Activated CD4-positive, alpha-beta T cell treated with anti-CD3 and anti-CD28 coated beads for 36 hours (primary cell): ENCODE measurements around the gene RAPGEF1. TPM values are rescaled to one million over a fixed set of nuclear protein-coding genes. Genes with fewer than 3 reads are reported as not detected.
A peak's percentile ranks its signal among the peaks of the same experiment; 100 is the strongest.

Experiments used
- ATAC-seq: fragments of 200-7000 bp; cut with Tn5 transposase; one replicate; pipeline ENCODE4 v1.10.0; 2021; ENCODE audit warnings: mild to moderate bottlenecking, moderate library complexity
- CTCF ChIA-PET: fragments of 350-600 bp; sonication (Branson Sonifier 250); formaldehyde crosslinking; loops from one replicate; lab custom pipeline; 2021; ENCODE audit warnings: antibody characterized with exemption; lab: Charles Lee
- POLR2A ChIA-PET: fragments of 350-600 bp; sonication (Branson Sonifier 250); formaldehyde crosslinking; loops from one replicate; lab custom pipeline; 2021; ENCODE audit warnings: antibody characterized with exemption, inconsistent platforms; lab: Charles Lee
- DNase-seq: peaks from one replicate; pipeline ENCODE4 v3.0.0-alpha.2; 2020
- H3K27ac Mint-ChIP-seq: one replicate; pipeline ENCODE4 v1.8.0; 2021; ENCODE audit warnings: mixed read lengths
- H3K27me3 Mint-ChIP-seq: one replicate; pipeline ENCODE4 v1.8.0; 2021; ENCODE audit warnings: mixed read lengths
- H3K36me3 Mint-ChIP-seq: one replicate; pipeline ENCODE4 v1.8.0; 2021; ENCODE audit warnings: low read depth, mixed read lengths
- H3K4me1 Mint-ChIP-seq: one replicate; pipeline ENCODE4 v1.8.0; 2021; ENCODE audit warnings: mixed read lengths
- H3K4me3 Mint-ChIP-seq: one replicate; pipeline ENCODE4 v1.8.0; 2021; ENCODE audit warnings: mild to moderate bottlenecking, moderate library complexity, mixed read lengths
- H3K9me3 Mint-ChIP-seq: one replicate; pipeline ENCODE4 v1.8.0; 2021; ENCODE audit warnings: low read depth, mixed read lengths
- intact Hi-C, 2 experiments: fragments of 100-400 bp; cut with DNase I in 1 of 2; cut with micrococcal nuclease in 1 of 2; formaldehyde crosslinking; loops; one replicate each; pipeline versions ENCODE4 v1.14.2 to v1.15.1; 2022 to 2024; cut with DNase I, micrococcal nuclease
- total RNA-seq, 2 experiments: library from RNA; stranded (reverse); gene quantifications; one replicate each; pipeline ENCODE4 v1.2.3, GENCODE V29; 2021

The RAPGEF1 gene
- total RNA-seq, 2 experiments from 2014 or later: 86.7 to 108 TPM

DNA sequence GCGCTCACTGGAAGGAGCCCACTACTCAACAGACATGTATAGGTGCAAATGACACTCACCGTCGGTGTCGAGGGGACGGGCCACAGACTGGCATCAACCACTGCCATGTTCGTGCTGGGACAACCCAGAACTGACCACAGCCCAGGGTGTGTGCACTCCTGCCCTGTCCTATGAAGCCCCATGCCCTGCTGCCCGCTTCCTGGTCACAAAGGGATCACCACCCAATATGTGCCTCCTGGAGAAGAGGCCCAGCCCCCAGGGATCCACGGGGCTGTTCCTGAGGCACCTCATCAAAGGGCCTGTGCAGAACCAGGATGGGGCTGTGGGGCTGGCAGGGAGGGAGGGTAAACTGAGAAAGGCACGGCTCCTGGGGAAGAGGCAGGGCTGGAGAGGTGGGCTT lies 151.5 kb downstream of the RAPGEF1 start:
- POLR2A ChIA-PET: no interaction called here
- ATAC-seq: no peak

DNA sequence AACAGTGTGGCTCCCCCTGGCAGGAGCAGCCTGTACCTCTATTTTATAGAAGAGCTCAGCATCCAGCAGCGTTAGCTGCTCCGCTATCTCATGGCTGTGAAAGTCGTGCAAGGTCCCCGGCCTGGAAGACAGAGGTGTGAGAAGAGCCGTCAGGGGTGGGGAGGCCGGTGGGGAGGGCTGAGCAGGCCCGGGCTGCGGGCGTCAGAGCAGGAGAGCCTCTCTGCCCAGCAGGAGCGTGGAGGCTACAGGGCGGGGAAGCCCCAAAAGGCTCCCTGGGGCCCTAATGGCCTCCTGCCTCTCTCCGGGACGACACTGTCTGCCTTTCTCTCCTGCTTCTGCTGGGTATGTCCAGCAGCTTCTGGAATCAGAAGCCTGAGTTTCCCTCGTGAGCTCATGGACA lies 152.0 kb downstream of the RAPGEF1 start:
- Mint-ChIP-seq H3K9me3 (no peaks in the 10 kb centered on the region), H3K36me3 (peaks cover 36% of the 10 kb centered on the region), H3K4me1 (peaks cover 46% of the 10 kb centered on the region), H3K4me3 (no peak overlapping the region), H3K27ac (no peak overlapping the region), H3K27me3 (no peaks in the 10 kb centered on the region)
- DNase-seq (no peak), ATAC-seq (no peak)
- intact Hi-C loops: no loop called here
- ChIA-PET CTCF (interaction anchor here (1.9 kb wide), 1 partner anchor 160 kb away, joined by 7 read pairs; no protein-coding TSS in a partner anchor), POLR2A (interaction anchor here (0.6 kb wide), 1 partner anchor 14 kb away, joined by 4 read pairs; no protein-coding TSS in a partner anchor)

More for the DNA sequence above, 151.5 kb downstream of the RAPGEF1 start:
- no peaks in the 10 kb centered on the region for H3K9me3 Mint-ChIP-seq
- no peak overlapping the region for H3K4me3 Mint-ChIP-seq
- H3K36me3 Mint-ChIP-seq: peaks cover 34% of the 10 kb centered on the region
- peaks cover 46% of the 10 kb centered on the region for H3K4me1 Mint-ChIP-seq
- CTCF ChIA-PET: interaction anchor here (0.9 to 1.9 kb wide), 3 partner anchors 8 to 160 kb away, joined by 3 to 7 read pairs (median 3); no protein-coding TSS in a partner anchor
- no peak overlapping the region for H3K27ac Mint-ChIP-seq
- intact Hi-C loops: no loop called here
- no peaks in the 10 kb centered on the region for H3K27me3 Mint-ChIP-seq
- no peak for DNase-seq

DNA sequence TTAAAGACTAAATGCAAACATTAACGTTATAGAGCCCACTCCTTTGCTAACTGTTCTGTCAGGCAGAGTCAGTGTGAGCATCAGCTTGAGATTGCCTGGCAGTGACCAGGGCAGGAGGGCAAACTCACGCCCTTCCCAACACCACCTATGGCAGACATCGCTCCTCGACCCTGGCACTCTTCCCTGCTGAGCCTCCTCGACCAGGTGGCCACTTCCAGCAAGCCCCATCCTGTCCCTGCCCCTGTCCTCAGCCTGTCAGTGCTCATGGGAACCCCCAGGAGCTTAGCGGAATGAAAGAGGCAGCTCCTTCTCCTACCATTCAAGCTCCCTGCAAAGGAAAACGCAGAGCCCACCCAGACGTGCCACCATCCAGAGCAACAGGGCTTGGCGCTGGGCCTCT lies 152.5 kb downstream of the RAPGEF1 start:
- ChIA-PET POLR2A (interaction anchor here (0.6 kb wide), 1 partner anchor 13 kb away, joined by 4 read pairs; no protein-coding TSS in a partner anchor), CTCF (interaction anchor here (1.9 kb wide), 1 partner anchor 161 kb away, joined by 7 read pairs; no protein-coding TSS in a partner anchor)
- ATAC-seq: no peak
- no peak for DNase-seq
- peaks cover 46% of the 10 kb centered on the region for H3K4me1 Mint-ChIP-seq
- intact Hi-C loops: no loop called here
- H3K9me3 Mint-ChIP-seq: no peaks in the 10 kb centered on the region
- no peak overlapping the region for H3K4me3 Mint-ChIP-seq
- H3K36me3 Mint-ChIP-seq: peaks cover 36% of the 10 kb centered on the region
- no peaks in the 10 kb centered on the region for H3K27me3 Mint-ChIP-seq
- H3K27ac Mint-ChIP-seq: peak overlapping the region; percentile 60

DNA sequence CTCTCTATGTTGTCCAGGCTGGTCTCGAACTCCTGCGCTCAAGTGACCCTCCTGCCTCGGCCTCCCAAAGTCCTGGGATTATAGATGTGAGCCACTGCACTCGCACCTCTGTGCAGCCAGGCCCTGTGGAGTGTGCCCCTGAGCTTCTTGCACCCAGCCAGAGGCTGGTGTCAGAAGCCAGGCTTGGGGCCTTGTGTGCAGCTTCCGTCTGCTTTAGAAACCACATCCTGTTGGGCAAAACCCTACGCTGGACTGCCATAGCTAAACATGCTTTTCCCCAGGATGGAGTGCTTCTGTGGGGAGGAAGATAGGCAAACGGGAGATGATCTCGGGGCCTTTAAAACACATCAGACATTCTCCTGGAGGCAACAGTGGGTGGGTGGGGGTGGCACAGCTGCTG lies 154.5 kb downstream of the RAPGEF1 start:
- intact Hi-C loops: no loop called here
- ChIA-PET POLR2A (interaction anchor here (0.8 to 1.0 kb wide), 2 partner anchors 80 to 153 kb away, joined by 3 to 6 read pairs; no protein-coding TSS in a partner anchor), CTCF (interaction anchor here (0.5 to 2.0 kb wide), 6 partner anchors 10 to 888 kb away, joined by 3 to 9 read pairs (median 3); partner anchors contain the start of gene RAPGEF1)
- Mint-ChIP-seq H3K4me1 (peaks cover 33% of the 10 kb centered on the region), H3K4me3 (no peak overlapping the region), H3K36me3 (peaks cover 37% of the 10 kb centered on the region), H3K9me3 (no peaks in the 10 kb centered on the region), H3K27me3 (no peaks in the 10 kb centered on the region), H3K27ac (peak overlapping the region; percentile 87)
- peak; percentile 69 for DNase-seq
- ATAC-seq: peak; percentile 91

DNA sequence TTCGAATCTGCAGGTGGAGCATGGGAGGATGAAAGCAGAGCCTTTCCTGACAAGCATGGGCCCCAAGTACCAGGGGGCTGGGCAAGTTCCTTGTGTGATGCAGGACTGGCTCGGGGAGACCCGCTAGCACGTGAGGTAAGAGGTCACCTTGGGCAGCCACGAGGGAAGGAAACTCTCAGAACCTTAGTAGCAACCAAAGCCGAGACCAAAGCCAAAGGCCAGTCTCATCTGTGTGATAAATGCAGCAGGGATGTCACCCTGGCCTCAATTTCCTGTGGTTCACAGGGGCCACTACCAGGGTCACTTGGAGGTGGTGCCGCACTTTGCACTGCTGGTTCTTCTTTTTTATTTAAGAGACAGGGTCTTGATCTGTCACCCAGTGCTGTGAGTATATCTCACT lies 155.0 kb downstream of the RAPGEF1 start:
- H3K9me3 Mint-ChIP-seq: no peaks in the 10 kb centered on the region

DNA sequence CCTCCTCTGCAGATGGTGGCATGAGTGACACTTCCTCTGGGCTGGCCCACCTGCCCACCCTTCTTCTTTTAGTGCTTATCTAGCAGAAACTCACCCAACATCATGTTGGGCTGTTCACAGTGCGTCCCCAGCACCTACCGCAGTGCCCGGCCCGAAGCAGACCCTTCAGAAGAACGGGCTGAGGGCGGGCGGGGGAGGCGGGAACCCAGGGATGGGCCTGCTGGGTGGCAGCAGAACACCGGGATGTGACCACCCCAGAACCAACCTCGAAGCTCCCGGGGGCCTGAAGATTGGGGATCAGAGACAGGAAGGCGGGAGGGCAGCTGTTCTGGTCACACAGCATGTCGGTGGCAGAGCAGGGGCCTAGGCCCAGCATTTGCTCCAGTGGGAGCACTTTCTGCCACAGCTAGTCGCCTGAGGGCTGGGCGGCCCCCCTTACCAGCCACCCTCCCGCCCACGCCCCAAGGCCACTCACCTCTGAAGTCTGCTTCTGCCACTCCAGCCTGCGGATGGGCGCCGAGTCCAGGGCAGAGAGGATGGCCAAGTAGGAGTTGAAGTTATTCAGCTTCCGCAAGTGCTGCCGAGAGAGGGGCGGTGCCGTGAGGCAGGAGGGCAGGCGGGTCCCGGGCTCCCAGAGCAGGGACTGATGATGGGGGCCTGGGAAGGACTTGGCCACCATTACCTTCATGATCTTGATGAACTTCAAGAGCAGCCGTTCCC lies 155.9 kb downstream of the RAPGEF1 start:
- H3K27me3 Mint-ChIP-seq: no peaks in the 10 kb centered on the region
- ChIA-PET POLR2A (no interaction called here), CTCF (interaction anchor here (2.0 kb wide), 1 partner anchor 156 kb away, joined by 9 read pairs; the partner anchor contains the start of gene RAPGEF1)
- intact Hi-C loops: no loop called here
- no peak overlapping the region for H3K27ac Mint-ChIP-seq
- no peak overlapping the region for H3K4me3 Mint-ChIP-seq
- ATAC-seq: no peak
- peaks cover 37% of the 10 kb centered on the region for H3K36me3 Mint-ChIP-seq
- peaks cover 38% of the 10 kb centered on the region for H3K4me1 Mint-ChIP-seq
- no peak for DNase-seq
- no peaks in the 10 kb centered on the region for H3K9me3 Mint-ChIP-seq

More for the DNA sequence above, 155.0 kb downstream of the RAPGEF1 start:
- Mint-ChIP-seq H3K27me3 (no peaks in the 10 kb centered on the region), H3K4me3 (no peak overlapping the region), H3K27ac (peak overlapping the region; percentile 87), H3K4me1 (peaks cover 31% of the 10 kb centered on the region), H3K36me3 (peaks cover 37% of the 10 kb centered on the region)
- intact Hi-C loops: no loop called here
- DNase-seq (no peak), ATAC-seq (peak; percentile 4)
- ChIA-PET POLR2A (interaction anchor here (0.8 kb wide), 1 partner anchor 80 kb away, joined by 3 read pairs; no protein-coding TSS in a partner anchor), CTCF (interaction anchor here (0.5 to 2.0 kb wide), 5 partner anchors 9 to 171 kb away, joined by 3 to 9 read pairs (median 3); partner anchors contain the start of gene RAPGEF1)

DNA sequence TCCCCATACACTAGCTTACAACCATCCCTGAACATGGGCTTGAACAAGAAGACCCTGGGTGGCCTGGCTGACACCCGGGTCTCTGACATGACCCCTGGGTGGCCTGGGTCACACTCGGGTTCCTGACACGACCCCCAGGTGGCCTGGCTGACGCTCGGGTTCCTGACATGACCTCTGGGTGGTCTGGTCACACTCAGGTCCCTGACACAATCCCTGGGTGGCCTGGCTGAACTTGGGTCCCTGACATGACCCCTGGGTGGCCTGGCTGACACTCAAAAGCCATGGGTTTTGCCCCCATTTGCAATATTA lies 156.6 kb downstream of the RAPGEF1 start:
- ChIA-PET POLR2A (no interaction called here), CTCF (no interaction called here)
- Mint-ChIP-seq H3K36me3 (peaks cover 40% of the 10 kb centered on the region), H3K4me1 (peaks cover 45% of the 10 kb centered on the region), H3K4me3 (no peak overlapping the region), H3K27ac (no peak overlapping the region), H3K27me3 (no peaks in the 10 kb centered on the region), H3K9me3 (no peaks in the 10 kb centered on the region)
- intact Hi-C loops: no loop called here
- no peak for ATAC-seq
- no peak for DNase-seq

DNA sequence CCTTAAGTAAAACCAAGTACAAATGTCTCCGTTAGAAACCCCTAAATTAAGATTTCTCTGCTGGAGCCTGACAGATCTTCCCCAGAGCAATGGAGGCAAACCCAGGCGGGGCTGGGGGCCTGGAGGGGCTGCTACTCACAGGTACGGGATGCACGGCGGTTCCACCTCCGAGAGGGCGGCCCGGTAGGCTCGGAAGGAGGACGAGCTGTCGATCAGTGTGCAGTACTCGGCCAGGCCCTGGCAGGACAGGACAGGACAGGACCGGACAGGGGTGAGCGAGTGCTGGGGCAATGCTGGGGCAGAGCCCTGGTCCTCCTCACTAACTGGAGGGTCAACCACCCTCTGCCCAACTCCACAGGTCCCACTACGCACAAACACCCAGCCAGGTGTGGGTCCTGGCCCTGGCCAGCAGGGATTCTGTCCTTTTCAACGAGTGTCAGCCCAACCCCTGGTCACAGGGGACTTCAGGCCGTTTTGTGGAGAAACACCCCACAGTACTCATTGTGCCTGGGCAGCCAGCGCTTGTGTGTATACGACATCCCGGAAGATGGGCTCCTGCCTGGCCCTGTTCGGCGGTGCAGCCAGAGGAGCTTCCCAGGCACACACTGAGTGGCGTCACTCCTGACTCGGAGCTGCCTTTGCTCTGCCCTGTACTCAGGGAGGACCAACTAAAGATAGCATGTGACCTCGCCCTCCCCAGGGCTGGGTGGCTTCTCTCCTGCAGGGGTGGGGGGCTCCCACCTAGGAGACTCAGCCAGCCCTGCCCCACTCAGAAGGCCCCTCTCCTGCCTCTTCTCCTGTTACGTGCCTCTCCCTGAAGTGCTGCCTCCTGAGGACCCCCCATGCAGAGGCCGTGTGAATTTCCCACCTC lies 157.2 kb downstream of the RAPGEF1 start:
- ATAC-seq (no peak), DNase-seq (no peak)
- ChIA-PET CTCF (no interaction called here), POLR2A (no interaction called here)
- Mint-ChIP-seq H3K4me3 (no peak overlapping the region), H3K9me3 (no peaks in the 10 kb centered on the region), H3K27ac (no peak overlapping the region), H3K36me3 (peaks cover 41% of the 10 kb centered on the region), H3K4me1 (peaks cover 50% of the 10 kb centered on the region), H3K27me3 (no peaks in the 10 kb centered on the region)
- intact Hi-C loops: no loop called here

DNA sequence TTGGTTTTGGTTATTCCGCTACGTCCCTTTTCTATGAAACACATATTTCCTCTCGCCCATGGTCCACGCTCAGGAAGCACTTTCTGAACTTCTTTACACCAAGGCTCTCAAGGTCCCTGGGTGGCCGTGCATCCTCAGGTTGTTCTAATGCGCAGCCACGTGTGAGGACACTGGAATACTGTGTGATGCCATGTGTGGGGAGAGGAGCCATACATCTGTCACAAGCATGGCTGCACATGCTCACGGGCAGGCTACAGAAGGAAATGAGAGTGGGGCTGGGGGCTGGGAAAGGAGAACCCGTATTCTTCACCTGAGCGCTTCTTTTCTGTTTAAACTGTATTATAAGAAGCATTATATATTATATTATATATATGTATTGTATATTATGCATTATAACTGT lies 157.8 kb downstream of the RAPGEF1 start:
- H3K4me1 Mint-ChIP-seq: peaks cover 50% of the 10 kb centered on the region
- POLR2A ChIA-PET: no interaction called here
- H3K4me3 Mint-ChIP-seq: no peak overlapping the region
- no peaks in the 10 kb centered on the region for H3K9me3 Mint-ChIP-seq
- ATAC-seq (no peak), DNase-seq (no peak)
- CTCF ChIA-PET: no interaction called here
- H3K36me3 Mint-ChIP-seq: peaks cover 40% of the 10 kb centered on the region
- H3K27ac Mint-ChIP-seq: no peak overlapping the region
- intact Hi-C loops: no loop called here
- no peaks in the 10 kb centered on the region for H3K27me3 Mint-ChIP-seq

DNA sequence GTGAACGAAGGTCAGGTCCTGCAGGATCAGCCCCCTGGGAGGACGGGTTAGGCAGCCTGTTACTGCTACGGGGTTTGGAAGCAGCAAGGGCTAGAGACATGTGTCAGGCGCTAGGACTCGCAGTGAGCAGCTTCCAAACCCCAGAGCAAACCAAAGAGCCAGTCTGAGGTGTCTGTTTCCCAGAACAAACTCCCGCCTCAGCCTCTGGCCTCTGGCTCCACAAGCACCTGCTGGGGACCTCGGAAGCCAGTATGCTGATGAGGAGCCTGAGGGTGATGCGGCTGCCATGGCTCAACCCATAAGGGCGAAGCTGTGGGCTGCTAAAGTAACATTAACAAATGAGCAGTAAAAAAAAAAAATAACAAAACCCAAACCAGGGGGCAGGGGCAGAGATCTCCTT lies 159.5 kb downstream of the RAPGEF1 start:
- ChIA-PET POLR2A (interaction anchor here (0.6 kb wide), 1 partner anchor 672 kb away, joined by 4 read pairs; no protein-coding TSS in a partner anchor), CTCF (interaction anchor here (0.5 to 1.1 kb wide), 3 partner anchors 9 to 167 kb away, joined by 3 to 4 read pairs (median 4); no protein-coding TSS in a partner anchor)
- Mint-ChIP-seq H3K4me1 (peaks cover 33% of the 10 kb centered on the region), H3K9me3 (no peaks in the 10 kb centered on the region), H3K4me3 (no peak overlapping the region), H3K27ac (no peak overlapping the region), H3K27me3 (no peaks in the 10 kb centered on the region), H3K36me3 (peaks cover 38% of the 10 kb centered on the region)
- no peak for ATAC-seq
- DNase-seq: no peak
- intact Hi-C loops: no loop called here

DNA sequence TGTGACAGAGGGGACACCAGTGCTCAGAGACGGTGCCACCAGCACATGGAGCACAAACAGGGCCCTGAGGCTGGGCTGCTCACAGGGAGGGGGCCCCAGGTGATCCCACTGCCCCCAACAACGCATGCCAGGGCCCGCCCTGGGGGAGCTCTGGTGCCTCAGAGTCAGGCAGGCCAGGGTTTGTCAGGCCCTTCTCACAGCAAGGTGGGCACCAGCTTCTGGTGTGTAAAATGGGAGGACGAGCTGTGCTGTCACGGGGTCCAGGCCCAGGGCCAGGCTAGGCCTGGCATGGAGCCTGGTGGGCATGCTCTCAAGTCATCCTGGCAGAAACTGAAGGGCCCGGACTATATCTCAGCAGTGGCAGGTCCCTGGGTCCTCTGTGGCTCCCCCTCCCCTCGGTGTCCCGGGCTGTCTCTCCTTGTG lies 160.1 kb downstream of the RAPGEF1 start:
- ChIA-PET CTCF (interaction anchor here (0.5 to 1.7 kb wide), 3 partner anchors 9 to 165 kb away, joined by 3 to 7 read pairs (median 4); no protein-coding TSS in a partner anchor), POLR2A (interaction anchor here (0.6 kb wide), 2 partner anchors 35 to 673 kb away, joined by 4 to 6 read pairs; partner anchors contain the start of gene PRRT1B)
- ATAC-seq (no peak), DNase-seq (no peak)
- intact Hi-C loops: no loop called here
- H3K4me3 Mint-ChIP-seq: no peak overlapping the region
- H3K36me3 Mint-ChIP-seq: peaks cover 36% of the 10 kb centered on the region
- H3K27me3 Mint-ChIP-seq: no peaks in the 10 kb centered on the region
- H3K4me1 Mint-ChIP-seq: peaks cover 27% of the 10 kb centered on the region
- no peaks in the 10 kb centered on the region for H3K9me3 Mint-ChIP-seq
- H3K27ac Mint-ChIP-seq: peak overlapping the region; percentile 78
